Measurements from ENCODE around the gene KIF18B. TPM values are rescaled to one million over a fixed set of nuclear protein-coding genes. Genes with fewer than 3 reads are reported as not detected.

The KIF18B gene
- total and polyA plus RNA-seq, 2 donors: 2.4 to 3.5 TPM

- DNase-seq (ENCODE audit: low read depth in 6 of 9, low spot score in 9 of 9): no peak
- no peaks in the 10 kb centered on the region for H3K36me3 ChIP-seq (ENCODE audit: control insufficient read depth in 2 of 2, insufficient read depth in 2 of 2, low read length in 1 of 2)
- 97% methylated on average over 6 of the region's 6 CpGs for WGBS
- peaks cover 10 to 22% of the 10 kb centered on the region in 2 donors for H3K4me1 ChIP-seq (ENCODE audit: control insufficient read depth in 2 of 2, insufficient read depth in 2 of 2, low read length in 2 of 2)
- H3K4me3 ChIP-seq (ENCODE audit: low read length in 2 of 2): no peak overlapping the region
- peaks cover 0 to 12% of the 10 kb centered on the region in 2 donors for H3K9me3 ChIP-seq (ENCODE audit: control insufficient read depth in 2 of 2, insufficient read depth in 1 of 2, low read length in 1 of 2)
- H3K27ac ChIP-seq (ENCODE audit: low read depth in 1 of 2, low read length in 1 of 2): no peak overlapping the region
- peaks cover 42 to 93% of the 10 kb centered on the region in 2 donors for H3K27me3 ChIP-seq (ENCODE audit: control insufficient read depth in 2 of 2, insufficient read depth in 1 of 2, low read length in 1 of 2)
Observed at GRCh38 chr17:44972953-44973352, 25.4 kb upstream of the KIF18B start.

- Histone ChIP-seq H3K4me1 (ENCODE audit: control insufficient read depth in 2 of 2, insufficient read depth in 2 of 2, low read length in 2 of 2) (peaks cover 17 to 27% of the 10 kb centered on the region in 2 donors), H3K27me3 (ENCODE audit: control insufficient read depth in 2 of 2, insufficient read depth in 1 of 2, low read length in 1 of 2) (peaks cover 52 to 93% of the 10 kb centered on the region in 2 donors), H3K27ac (ENCODE audit: low read depth in 1 of 2, low read length in 1 of 2) (no peak overlapping the region), H3K36me3 (ENCODE audit: control insufficient read depth in 2 of 2, insufficient read depth in 2 of 2, low read length in 1 of 2) (no peaks in the 10 kb centered on the region), H3K4me3 (ENCODE audit: low read length in 2 of 2) (no peak overlapping the region), H3K9me3 (ENCODE audit: control insufficient read depth in 2 of 2, insufficient read depth in 1 of 2, low read length in 1 of 2) (peaks cover 0 to 12% of the 10 kb centered on the region in 2 donors)
- peak in 1 of 9 donors; percentile 33 for DNase-seq (ENCODE audit: low read depth in 6 of 9, low spot score in 9 of 9)
- WGBS: 69% methylated on average over 8 of the region's 8 CpGs
Observed at GRCh38 chr17:44971776-44972483, 24.4 kb upstream of the KIF18B start.

GRCh38 chr17:44970136-44970741, 22.7 kb upstream of the KIF18B start:
- 2% methylated on average over 55 of the region's 55 CpGs for WGBS
- peak in 1 of 9 donors; percentile 18 for DNase-seq (ENCODE audit: low read depth in 6 of 9, low spot score in 9 of 9)
- Histone ChIP-seq H3K4me1 (ENCODE audit: control insufficient read depth in 2 of 2, insufficient read depth in 2 of 2, low read length in 2 of 2) (peaks cover 17 to 27% of the 10 kb centered on the region in 2 donors), H3K27me3 (ENCODE audit: control insufficient read depth in 2 of 2, insufficient read depth in 1 of 2, low read length in 1 of 2) (peaks cover 68 to 93% of the 10 kb centered on the region in 2 donors), H3K4me3 (ENCODE audit: low read length in 2 of 2) (peak overlapping the region in 1 of 2 donors; percentile 41), H3K9me3 (ENCODE audit: control insufficient read depth in 2 of 2, insufficient read depth in 1 of 2, low read length in 1 of 2) (peaks cover 0 to 15% of the 10 kb centered on the region in 2 donors), H3K27ac (ENCODE audit: low read depth in 1 of 2, low read length in 1 of 2) (no peak overlapping the region), H3K36me3 (ENCODE audit: control insufficient read depth in 2 of 2, insufficient read depth in 2 of 2, low read length in 1 of 2) (no peaks in the 10 kb centered on the region)

- H3K4me1 ChIP-seq (ENCODE audit: control insufficient read depth in 2 of 2, insufficient read depth in 2 of 2, low read length in 2 of 2): peaks cover 17 to 27% of the 10 kb centered on the region in 2 donors
- no peak overlapping the region for H3K27ac ChIP-seq (ENCODE audit: low read depth in 1 of 2, low read length in 1 of 2)
- peaks cover 63 to 94% of the 10 kb centered on the region in 2 donors for H3K27me3 ChIP-seq (ENCODE audit: control insufficient read depth in 2 of 2, insufficient read depth in 1 of 2, low read length in 1 of 2)
Observed at GRCh38 chr17:44969144-44969780, 21.7 kb upstream of the KIF18B start.

GRCh38 chr17:44968225-44969143, 20.9 kb upstream of the KIF18B start, which contains the start of gene C1QL1:
C1QL1 (minus strand) TSS chr17:44968303; CDS start chr17:44968048, 255 bp downstream.
- WGBS: 3% methylated on average over 81 of the region's 81 CpGs
- Histone ChIP-seq H3K27me3 (ENCODE audit: control insufficient read depth in 2 of 2, insufficient read depth in 1 of 2, low read length in 1 of 2) (peaks cover 63 to 95% of the 10 kb centered on the region in 2 donors), H3K4me3 (ENCODE audit: low read length in 2 of 2) (peak within 1 kb of the TSS; percentile 26 to 47), H3K4me1 (ENCODE audit: control insufficient read depth in 2 of 2, insufficient read depth in 2 of 2, low read length in 2 of 2) (peaks cover 17 to 27% of the 10 kb centered on the region in 2 donors), H3K9me3 (ENCODE audit: control insufficient read depth in 2 of 2, insufficient read depth in 1 of 2, low read length in 1 of 2) (peaks cover 0 to 15% of the 10 kb centered on the region in 2 donors), H3K27ac (ENCODE audit: low read depth in 1 of 2, low read length in 1 of 2) (no peak within 1 kb of the TSS), H3K36me3 (ENCODE audit: control insufficient read depth in 2 of 2, insufficient read depth in 2 of 2, low read length in 1 of 2) (no peaks in the 10 kb centered on the region)
- peak in 8 of 9 donors; percentile 55 to 93 (median 85) for DNase-seq (ENCODE audit: low read depth in 6 of 9, low spot score in 9 of 9)

More at GRCh38 chr17:44969144-44969780, 21.7 kb upstream of the KIF18B start:
- 26% methylated on average over 19 of the region's 19 CpGs for WGBS
- Histone ChIP-seq H3K9me3 (ENCODE audit: control insufficient read depth in 2 of 2, insufficient read depth in 1 of 2, low read length in 1 of 2) (peaks cover 0 to 15% of the 10 kb centered on the region in 2 donors), H3K36me3 (ENCODE audit: control insufficient read depth in 2 of 2, insufficient read depth in 2 of 2, low read length in 1 of 2) (no peaks in the 10 kb centered on the region), H3K4me3 (ENCODE audit: low read length in 2 of 2) (no peak overlapping the region)
- DNase-seq (ENCODE audit: low read depth in 6 of 9, low spot score in 9 of 9): no peak

- peaks cover 0 to 15% of the 10 kb centered on the region in 2 donors for H3K9me3 ChIP-seq (ENCODE audit: control insufficient read depth in 2 of 2, insufficient read depth in 1 of 2, low read length in 1 of 2)
- peaks cover 17 to 27% of the 10 kb centered on the region in 2 donors for H3K4me1 ChIP-seq (ENCODE audit: control insufficient read depth in 2 of 2, insufficient read depth in 2 of 2, low read length in 2 of 2)
- WGBS: 3% methylated on average over 47 of the region's 47 CpGs
- H3K4me3 ChIP-seq (ENCODE audit: low read length in 2 of 2): peak overlapping the region in 1 of 2 donors; percentile 47
- H3K27me3 ChIP-seq (ENCODE audit: control insufficient read depth in 2 of 2, insufficient read depth in 1 of 2, low read length in 1 of 2): peaks cover 65 to 94% of the 10 kb centered on the region in 2 donors
- H3K36me3 ChIP-seq (ENCODE audit: control insufficient read depth in 2 of 2, insufficient read depth in 2 of 2, low read length in 1 of 2): no peaks in the 10 kb centered on the region
- no peak for DNase-seq (ENCODE audit: low read depth in 6 of 9, low spot score in 9 of 9)
- H3K27ac ChIP-seq (ENCODE audit: low read depth in 1 of 2, low read length in 1 of 2): no peak overlapping the region
Observed at GRCh38 chr17:44967907-44968224, 20.3 kb upstream of the KIF18B start.

- 9% methylated on average over 76 of the region's 76 CpGs for WGBS
- H3K27ac ChIP-seq (ENCODE audit: low read depth in 1 of 2, low read length in 1 of 2): no peak overlapping the region
- H3K4me3 ChIP-seq (ENCODE audit: low read length in 2 of 2): peak overlapping the region in 1 of 2 donors; percentile 47
- H3K4me1 ChIP-seq (ENCODE audit: control insufficient read depth in 2 of 2, insufficient read depth in 2 of 2, low read length in 2 of 2): peaks cover 17 to 27% of the 10 kb centered on the region in 2 donors
- peaks cover 70 to 91% of the 10 kb centered on the region in 2 donors for H3K27me3 ChIP-seq (ENCODE audit: control insufficient read depth in 2 of 2, insufficient read depth in 1 of 2, low read length in 1 of 2)
- no peaks in the 10 kb centered on the region for H3K36me3 ChIP-seq (ENCODE audit: control insufficient read depth in 2 of 2, insufficient read depth in 2 of 2, low read length in 1 of 2)
- H3K9me3 ChIP-seq (ENCODE audit: control insufficient read depth in 2 of 2, insufficient read depth in 1 of 2, low read length in 1 of 2): peaks cover 0 to 15% of the 10 kb centered on the region in 2 donors
- DNase-seq (ENCODE audit: low read depth in 6 of 9, low spot score in 9 of 9): no peak
Observed at GRCh38 chr17:44967026-44967906, 19.7 kb upstream of the KIF18B start.

Measured in thymus (tissue), 11 donors.